ENCODE measurements around the gene IP6K2.

- TF ChIP-seq, protein P1, sequence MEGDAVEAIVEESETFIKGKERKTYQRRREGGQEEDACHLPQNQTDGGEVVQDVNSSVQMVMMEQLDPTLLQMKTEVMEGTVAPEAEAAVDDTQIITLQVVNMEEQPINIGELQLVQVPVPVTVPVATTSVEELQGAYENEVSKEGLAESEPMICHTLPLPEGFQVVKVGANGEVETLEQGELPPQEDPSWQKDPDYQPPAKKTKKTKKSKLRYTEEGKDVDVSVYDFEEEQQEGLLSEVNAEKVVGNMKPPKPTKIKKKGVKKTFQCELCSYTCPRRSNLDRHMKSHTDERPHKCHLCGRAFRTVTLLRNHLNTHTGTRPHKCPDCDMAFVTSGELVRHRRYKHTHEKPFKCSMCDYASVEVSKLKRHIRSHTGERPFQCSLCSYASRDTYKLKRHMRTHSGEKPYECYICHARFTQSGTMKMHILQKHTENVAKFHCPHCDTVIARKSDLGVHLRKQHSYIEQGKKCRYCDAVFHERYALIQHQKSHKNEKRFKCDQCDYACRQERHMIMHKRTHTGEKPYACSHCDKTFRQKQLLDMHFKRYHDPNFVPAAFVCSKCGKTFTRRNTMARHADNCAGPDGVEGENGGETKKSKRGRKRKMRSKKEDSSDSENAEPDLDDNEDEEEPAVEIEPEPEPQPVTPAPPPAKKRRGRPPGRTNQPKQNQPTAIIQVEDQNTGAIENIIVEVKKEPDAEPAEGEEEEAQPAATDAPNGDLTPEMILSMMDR (IDR thresholded peaks at IDR 0.05) = no peak
- TF ChIP-seq POLR2A (IDR thresholded peaks at IDR 0.05) = no peak
These were observed 39.0 kb downstream of the IP6K2 start for GRCh38 chr3:48678056-48678455.
